PC-9 (cell line): ENCODE data around the gene KRTAP9-4.

Source experiments
- EZH2 ChIP-seq: fragments of 200-600 bp; sonication (generic); IDR thresholded peaks from 2 replicates; pipeline ENCODE4 v1.8.0; 2017; ENCODE audit warnings: antibody characterized with exemption, low read depth
- TF ChIP-seq, protein P1 (sequence below): fragments of 200-600 bp; sonication (generic); conservative IDR thresholded peaks from 2 replicates; pipeline ENCODE4 v1.6.1; 2017; ENCODE audit warnings: mixed run types, antibody characterized with exemption, mild to moderate bottlenecking, moderate library complexity

DNA sequence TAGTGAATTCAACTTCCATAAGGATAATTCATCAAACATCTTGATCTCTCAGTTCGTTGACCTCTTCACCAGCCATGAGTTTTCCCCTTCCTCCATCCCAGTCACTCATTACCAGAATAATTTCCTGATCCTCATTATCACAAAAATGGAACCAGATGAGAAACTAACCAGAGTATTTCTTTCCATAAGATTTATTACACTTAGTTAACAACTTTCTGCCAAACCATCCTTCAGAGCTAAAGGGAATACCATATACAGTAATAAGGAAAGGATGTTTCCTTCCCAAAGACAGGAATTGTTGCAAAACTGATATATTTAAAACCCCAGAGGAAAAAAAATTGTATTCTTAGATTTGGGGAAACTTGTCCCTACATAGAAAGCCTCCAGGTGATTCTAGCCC is 44.5 kb downstream of the KRTAP9-4 start:
- TF ChIP-seq, protein P1, sequence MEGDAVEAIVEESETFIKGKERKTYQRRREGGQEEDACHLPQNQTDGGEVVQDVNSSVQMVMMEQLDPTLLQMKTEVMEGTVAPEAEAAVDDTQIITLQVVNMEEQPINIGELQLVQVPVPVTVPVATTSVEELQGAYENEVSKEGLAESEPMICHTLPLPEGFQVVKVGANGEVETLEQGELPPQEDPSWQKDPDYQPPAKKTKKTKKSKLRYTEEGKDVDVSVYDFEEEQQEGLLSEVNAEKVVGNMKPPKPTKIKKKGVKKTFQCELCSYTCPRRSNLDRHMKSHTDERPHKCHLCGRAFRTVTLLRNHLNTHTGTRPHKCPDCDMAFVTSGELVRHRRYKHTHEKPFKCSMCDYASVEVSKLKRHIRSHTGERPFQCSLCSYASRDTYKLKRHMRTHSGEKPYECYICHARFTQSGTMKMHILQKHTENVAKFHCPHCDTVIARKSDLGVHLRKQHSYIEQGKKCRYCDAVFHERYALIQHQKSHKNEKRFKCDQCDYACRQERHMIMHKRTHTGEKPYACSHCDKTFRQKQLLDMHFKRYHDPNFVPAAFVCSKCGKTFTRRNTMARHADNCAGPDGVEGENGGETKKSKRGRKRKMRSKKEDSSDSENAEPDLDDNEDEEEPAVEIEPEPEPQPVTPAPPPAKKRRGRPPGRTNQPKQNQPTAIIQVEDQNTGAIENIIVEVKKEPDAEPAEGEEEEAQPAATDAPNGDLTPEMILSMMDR: no peak
- no peak for TF ChIP-seq EZH2
